ENCODE results near the gene ARHGEF4.

ARHGEF4 gene

DNA sequence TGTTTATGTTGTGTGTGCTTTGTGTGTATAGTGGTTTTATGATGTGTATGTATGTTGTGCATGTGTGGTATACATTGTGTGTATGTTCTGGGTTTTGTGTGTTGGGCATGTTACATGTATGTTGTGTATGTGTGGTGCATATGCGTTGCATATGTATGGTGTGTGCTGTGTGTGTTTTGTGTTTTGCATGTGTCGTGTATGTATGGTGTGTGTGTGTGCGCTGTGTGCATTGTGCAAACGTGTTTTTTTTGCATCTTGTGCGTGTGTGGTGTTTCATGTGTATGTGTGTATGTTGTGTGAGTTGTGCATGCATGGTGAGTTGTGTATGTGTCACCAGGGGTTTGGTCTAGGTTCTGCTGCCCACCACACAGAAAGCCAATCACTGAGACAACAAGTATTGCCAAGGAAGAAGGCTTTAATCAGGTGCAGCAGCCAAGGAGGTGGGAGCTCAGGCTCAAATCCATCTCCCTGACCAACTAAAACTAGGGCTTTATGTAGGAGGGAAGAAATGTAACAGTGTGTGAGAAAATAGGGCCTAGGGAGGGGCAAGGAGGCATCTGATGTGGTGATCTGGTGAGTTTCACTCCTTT is 140.8 kb downstream of the ARHGEF4 start:
- H3K4me1 ChIP-seq (ENCODE audit: low read depth, poor library complexity, severe bottlenecking) = peaks cover 7% of the 10 kb centered on the region
- H3K27ac ChIP-seq = no peak overlapping the region
- TF ChIP-seq, protein P1, sequence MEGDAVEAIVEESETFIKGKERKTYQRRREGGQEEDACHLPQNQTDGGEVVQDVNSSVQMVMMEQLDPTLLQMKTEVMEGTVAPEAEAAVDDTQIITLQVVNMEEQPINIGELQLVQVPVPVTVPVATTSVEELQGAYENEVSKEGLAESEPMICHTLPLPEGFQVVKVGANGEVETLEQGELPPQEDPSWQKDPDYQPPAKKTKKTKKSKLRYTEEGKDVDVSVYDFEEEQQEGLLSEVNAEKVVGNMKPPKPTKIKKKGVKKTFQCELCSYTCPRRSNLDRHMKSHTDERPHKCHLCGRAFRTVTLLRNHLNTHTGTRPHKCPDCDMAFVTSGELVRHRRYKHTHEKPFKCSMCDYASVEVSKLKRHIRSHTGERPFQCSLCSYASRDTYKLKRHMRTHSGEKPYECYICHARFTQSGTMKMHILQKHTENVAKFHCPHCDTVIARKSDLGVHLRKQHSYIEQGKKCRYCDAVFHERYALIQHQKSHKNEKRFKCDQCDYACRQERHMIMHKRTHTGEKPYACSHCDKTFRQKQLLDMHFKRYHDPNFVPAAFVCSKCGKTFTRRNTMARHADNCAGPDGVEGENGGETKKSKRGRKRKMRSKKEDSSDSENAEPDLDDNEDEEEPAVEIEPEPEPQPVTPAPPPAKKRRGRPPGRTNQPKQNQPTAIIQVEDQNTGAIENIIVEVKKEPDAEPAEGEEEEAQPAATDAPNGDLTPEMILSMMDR (conservative IDR thresholded peaks at IDR 0.05; ENCODE audit: low read depth, low read length) = no peak

DNA sequence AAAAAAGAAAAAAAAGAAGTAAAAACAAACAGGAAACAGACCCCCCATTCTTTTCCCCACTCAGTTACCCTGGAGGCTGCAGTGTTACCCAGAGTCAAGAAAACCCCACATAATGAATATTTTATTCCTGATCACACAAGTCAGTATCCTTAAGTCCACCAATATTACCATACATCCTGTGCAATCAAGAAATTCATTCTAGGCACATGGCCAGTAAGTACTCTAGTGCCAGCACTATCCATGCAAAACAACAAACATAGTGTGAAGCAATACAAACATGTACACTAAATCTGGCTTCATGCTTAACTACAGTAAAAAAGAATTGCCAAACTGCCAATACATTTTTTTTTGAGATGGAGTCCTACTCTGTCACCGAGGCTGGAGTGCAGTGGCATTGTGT is 145.0 kb downstream of the ARHGEF4 start:
- TF ChIP-seq, protein P1 (conservative IDR thresholded peaks at IDR 0.05; ENCODE audit: low read depth, low read length) = no peak
- Histone ChIP-seq H3K4me3 (IDR thresholded peaks at IDR 0.05; ENCODE audit: insufficient read depth, low read depth, low read length) (no peak overlapping the region), H3K4me1 (ENCODE audit: low read depth, poor library complexity, severe bottlenecking) (no peaks in the 10 kb centered on the region), H3K9ac (no peak overlapping the region), H3K4me2 (no peak overlapping the region), H3K79me2 (ENCODE audit: insufficient read depth, low read depth) (no peaks in the 10 kb centered on the region), H4K20me1 (ENCODE audit: insufficient read depth) (no peaks in the 10 kb centered on the region), H3K27ac (no peak overlapping the region), H3K27me3 (ENCODE audit: insufficient read depth, low read depth) (no peaks in the 10 kb centered on the region), H3K36me3 (ENCODE audit: insufficient read depth) (no peaks in the 10 kb centered on the region), H2AFZ (ENCODE audit: low read depth) (no peak overlapping the region)

More for the DNA sequence above, 140.8 kb downstream of the ARHGEF4 start:
- no peaks in the 10 kb centered on the region for H3K79me2 ChIP-seq (ENCODE audit: insufficient read depth, low read depth)
- no peak overlapping the region for H2AFZ ChIP-seq (ENCODE audit: low read depth)
- H3K4me2 ChIP-seq = no peak overlapping the region
- H3K4me3 ChIP-seq (IDR thresholded peaks at IDR 0.05; ENCODE audit: insufficient read depth, low read depth, low read length) = no peak overlapping the region
- H3K9ac ChIP-seq = no peak overlapping the region
- H3K36me3 ChIP-seq (ENCODE audit: insufficient read depth) = no peaks in the 10 kb centered on the region
- no peaks in the 10 kb centered on the region for H3K27me3 ChIP-seq (ENCODE audit: insufficient read depth, low read depth)
- H4K20me1 ChIP-seq (ENCODE audit: insufficient read depth) = no peaks in the 10 kb centered on the region

DNA sequence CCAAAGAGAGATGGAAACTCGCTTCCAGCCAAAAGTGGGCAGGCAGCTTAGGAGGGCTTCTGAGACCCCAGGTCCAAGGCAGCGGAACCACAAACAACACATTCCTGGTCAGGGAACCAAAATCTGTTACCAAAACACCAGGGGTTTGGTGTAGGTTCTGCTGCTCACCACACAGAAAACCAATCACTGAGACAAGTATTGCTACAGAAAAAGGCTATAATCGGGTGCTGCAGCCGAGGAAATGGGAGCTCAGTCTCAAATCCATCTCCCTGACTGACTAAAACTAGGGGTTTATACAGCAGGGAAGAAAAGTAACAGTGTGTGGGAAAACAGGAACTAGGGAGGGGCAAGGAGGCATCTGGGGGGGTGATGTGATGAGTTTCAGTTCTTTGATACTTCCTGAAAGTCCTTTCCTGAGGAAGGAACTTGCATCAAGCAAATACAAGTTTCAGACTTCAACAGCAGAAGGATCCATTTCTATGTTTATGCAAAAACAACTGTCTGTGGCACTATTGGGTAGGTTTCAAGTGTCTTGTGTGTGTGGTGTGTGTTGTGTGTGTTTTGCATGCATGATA is 148.6 kb downstream of the ARHGEF4 start:
- no peaks in the 10 kb centered on the region for H4K20me1 ChIP-seq (ENCODE audit: insufficient read depth)
- H3K79me2 ChIP-seq (ENCODE audit: insufficient read depth, low read depth) = no peaks in the 10 kb centered on the region
- H2AFZ ChIP-seq (ENCODE audit: low read depth) = no peak overlapping the region
- no peak overlapping the region for H3K9ac ChIP-seq
- no peak overlapping the region for H3K4me3 ChIP-seq (IDR thresholded peaks at IDR 0.05; ENCODE audit: insufficient read depth, low read depth, low read length)
- no peaks in the 10 kb centered on the region for H3K36me3 ChIP-seq (ENCODE audit: insufficient read depth)
- H3K27me3 ChIP-seq (ENCODE audit: insufficient read depth, low read depth) = no peaks in the 10 kb centered on the region
- no peak overlapping the region for H3K27ac ChIP-seq
- H3K4me2 ChIP-seq = no peak overlapping the region
- no peaks in the 10 kb centered on the region for H3K4me1 ChIP-seq (ENCODE audit: low read depth, poor library complexity, severe bottlenecking)
- TF ChIP-seq, protein P1 (conservative IDR thresholded peaks at IDR 0.05; ENCODE audit: low read depth, low read length) = no peak

DNA sequence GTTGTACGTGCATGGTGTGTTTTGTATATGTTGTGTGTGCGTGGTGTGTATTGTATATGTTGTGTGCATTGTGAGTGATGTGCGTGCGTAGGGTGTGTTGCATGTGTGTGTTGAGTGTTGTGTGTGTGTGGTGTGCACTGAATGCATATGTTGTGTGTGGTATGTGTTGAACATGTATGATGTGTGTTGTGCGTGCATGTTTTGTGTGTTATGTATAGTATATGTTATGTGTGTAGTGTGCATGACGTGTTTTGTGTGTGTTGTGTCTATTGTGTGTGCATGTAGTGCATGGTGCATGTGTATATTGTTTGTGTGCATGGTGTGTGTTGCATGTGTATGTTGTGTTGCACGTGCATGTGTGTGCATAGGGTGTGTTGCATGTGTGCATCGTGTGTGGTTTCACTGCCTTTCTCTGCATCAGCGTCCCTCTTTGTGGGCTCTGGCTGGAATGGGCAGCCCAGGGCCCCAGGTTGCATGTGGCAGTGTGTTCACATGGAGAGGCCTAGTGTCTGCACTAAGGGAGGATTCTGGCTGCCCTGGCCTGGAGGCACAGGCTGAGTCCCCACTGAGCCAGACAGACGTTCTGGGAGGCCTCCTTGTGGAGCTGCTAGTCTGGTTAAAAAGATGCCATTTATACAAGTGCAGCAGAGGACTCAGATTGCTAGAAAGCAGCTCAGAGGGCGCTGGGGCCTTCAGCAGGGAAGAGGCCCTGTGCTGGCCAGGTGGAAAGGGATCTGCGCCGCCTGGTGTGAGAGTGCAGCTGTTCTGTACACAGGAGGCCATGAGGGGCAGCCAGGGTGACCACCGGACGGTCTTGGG is 149.3 kb downstream of the ARHGEF4 start:
- Histone ChIP-seq H3K27me3 (ENCODE audit: insufficient read depth, low read depth) (no peaks in the 10 kb centered on the region), H3K79me2 (ENCODE audit: insufficient read depth, low read depth) (no peaks in the 10 kb centered on the region), H3K27ac (no peak overlapping the region)

More for the DNA sequence above, 149.3 kb downstream of the ARHGEF4 start:
- Histone ChIP-seq H4K20me1 (ENCODE audit: insufficient read depth) (no peaks in the 10 kb centered on the region), H3K4me3 (IDR thresholded peaks at IDR 0.05; ENCODE audit: insufficient read depth, low read depth, low read length) (no peak overlapping the region), H3K4me1 (ENCODE audit: low read depth, poor library complexity, severe bottlenecking) (no peaks in the 10 kb centered on the region), H3K4me2 (no peak overlapping the region), H3K9ac (no peak overlapping the region), H2AFZ (ENCODE audit: low read depth) (no peak overlapping the region), H3K36me3 (ENCODE audit: insufficient read depth) (no peaks in the 10 kb centered on the region)
- TF ChIP-seq, protein P1 (conservative IDR thresholded peaks at IDR 0.05; ENCODE audit: low read depth, low read length) = no peak
